EL (cell line): Measurements from ENCODE around the gene ZCRB1.
A peak's percentile ranks its signal among the peaks of the same experiment; 100 is the strongest.

Source experiments
- DNase-seq: peaks from one replicate; pipeline ENCODE4 v3.0.0-alpha.2; 2016

ZCRB1 gene

GRCh38 chr12:42327227-42327590, 1.3 kb upstream of the ZCRB1 start:
- DNase-seq: no peak

GRCh38 chr12:42326541-42327226, 790 bp upstream of the ZCRB1 start:
- DNase-seq: peak; percentile 35

- no peak for DNase-seq
Observed at GRCh38 chr12:42325326-42325652, 605 bp downstream of the ZCRB1 start.

GRCh38 chr12:42323856-42324255, 2.0 kb downstream of the ZCRB1 start:
- no peak for DNase-seq

GRCh38 chr12:42322567-42322966, 3.3 kb downstream of the ZCRB1 start:
- DNase-seq: no peak

- no peak for DNase-seq
Observed at GRCh38 chr12:42320796-42321195, 5.1 kb downstream of the ZCRB1 start.

- DNase-seq: no peak
Observed at GRCh38 chr12:42315108-42315507, 10.8 kb downstream of the ZCRB1 start.

- DNase-seq: no peak
Observed at GRCh38 chr12:42309996-42310395, 15.9 kb downstream of the ZCRB1 start.

GRCh38 chr12:42308390-42308789, 17.5 kb downstream of the ZCRB1 start:
- no peak for DNase-seq

GRCh38 chr12:42306297-42306696, 19.6 kb downstream of the ZCRB1 start:
- DNase-seq: no peak

GRCh38 chr12:42299392-42300308, 26.2 kb downstream of the ZCRB1 start:
- DNase-seq: peak; percentile 31

GRCh38 chr12:42298887-42299286, 27.0 kb downstream of the ZCRB1 start:
- no peak for DNase-seq

- DNase-seq: peak; percentile 9
Observed at GRCh38 chr12:42296503-42297109, 29.3 kb downstream of the ZCRB1 start.

GRCh38 chr12:42291680-42292079, 34.2 kb downstream of the ZCRB1 start:
- no peak for DNase-seq

- no peak for DNase-seq
Observed at GRCh38 chr12:42288544-42288943, 37.4 kb downstream of the ZCRB1 start.

- no peak for DNase-seq
Observed at GRCh38 chr12:42286741-42287140, 39.2 kb downstream of the ZCRB1 start.

- no peak for DNase-seq
Observed at GRCh38 chr12:42285431-42285830, 40.5 kb downstream of the ZCRB1 start.

- no peak for DNase-seq
Observed at GRCh38 chr12:42284876-42285275, 41.0 kb downstream of the ZCRB1 start.

- DNase-seq: no peak
Observed at GRCh38 chr12:42284157-42284556, 41.7 kb downstream of the ZCRB1 start.

- no peak for DNase-seq
Observed at GRCh38 chr12:42283739-42284138, 42.2 kb downstream of the ZCRB1 start.

GRCh38 chr12:42282294-42282693, 43.6 kb downstream of the ZCRB1 start:
- DNase-seq: no peak

- no peak for DNase-seq
Observed at GRCh38 chr12:42281844-42282243, 44.0 kb downstream of the ZCRB1 start.

- DNase-seq: no peak
Observed at GRCh38 chr12:42281278-42281677, 44.6 kb downstream of the ZCRB1 start.

GRCh38 chr12:42278128-42278510, 47.8 kb downstream of the ZCRB1 start:
- no peak for DNase-seq
